B cell (primary cell): ENCODE measurements around the gene ARFGAP1. TPM values are rescaled to one million over a fixed set of nuclear protein-coding genes. Genes with fewer than 3 reads are reported as not detected.

Source experiments
- ATAC-seq: fragments of 200-7000 bp; cut with Tn5 transposase; one replicate; pipeline ENCODE4 v1.10.0; 2021; ENCODE audit warnings: low read depth, mild to moderate bottlenecking, moderate number of reproducible peaks, moderate library complexity
- CTCF ChIA-PET: fragments of 350-600 bp; sonication (Branson Sonifier 250); formaldehyde crosslinking; loops from one replicate; lab custom pipeline; 2021; ENCODE audit warnings: antibody characterized with exemption, inconsistent platforms; lab: Charles Lee
- POLR2A ChIA-PET: fragments of 350-600 bp; sonication (Branson Sonifier 250); formaldehyde crosslinking; loops from one replicate; lab custom pipeline; 2021; ENCODE audit warnings: antibody characterized with exemption; lab: Charles Lee
- DNase-seq: peaks from one replicate; pipeline ENCODE4 v3.0.0; 2013
- H2AFZ ChIP-seq: 2 replicates; pipeline ENCODE4 v1.6.1; 2012; ENCODE audit warnings: mild to moderate bottlenecking, low read depth, low read length; ENCODE audit not compliant: insufficient read depth, poor library complexity, severe bottlenecking
- H3K27ac ChIP-seq, 2 donors: 1 replicate in 1 of 2; 2 replicates in 1 of 2; pipeline ENCODE4 v1.5.1; 2012 to 2013; ENCODE audit warnings: low read length in 2 of 2, mild to moderate bottlenecking in 2 of 2, moderate library complexity in 1 of 2
- H3K27me3 ChIP-seq, 4 experiments: fragments of 200-600 bp in 1 of 4; sonication (generic) in 1 of 4; replicated peaks in 1 of 4; 1 replicate in 2 of 4; 2 replicates in 2 of 4; pipeline versions ENCODE4 v1.6.1 to v1.7.0; 2013 to 2016; ENCODE audit warnings: low read length in 3 of 4, mild to moderate bottlenecking in 2 of 4, mixed read lengths in 1 of 4, moderate library complexity in 1 of 4; ENCODE audit not compliant: insufficient read depth in 4 of 4, control insufficient read depth in 3 of 4; ENCODE audit errors: control extremely low read depth in 1 of 4
- H3K36me3 ChIP-seq, 2 experiments: replicated peaks in 1 of 2; 1 replicate in 1 of 2; 2 replicates in 1 of 2; pipeline versions ENCODE4 v1.6.1 to v1.7.1; 2013; ENCODE audit warnings: low read length in 1 of 2; ENCODE audit not compliant: insufficient read depth in 2 of 2, control insufficient read depth in 1 of 2; ENCODE audit errors: control extremely low read depth in 1 of 2, extremely low read depth in 1 of 2
- H3K4me1 ChIP-seq, 2 donors: fragments of 200-600 bp in 1 of 2; sonication (generic) in 1 of 2; 1 replicate in 1 of 2; 2 replicates in 1 of 2; pipeline versions ENCODE4 v1.5.1 to v1.6.1; 2013 to 2017; ENCODE audit warnings: low read length in 2 of 2; ENCODE audit not compliant: control insufficient read depth in 2 of 2, insufficient read depth in 2 of 2
- H3K4me2 ChIP-seq: replicated peaks from 2 replicates; pipeline ENCODE3; 2012; ENCODE audit warnings: mild to moderate bottlenecking, low read depth, low read length; ENCODE audit not compliant: poor library complexity, severe bottlenecking
- H3K4me3 ChIP-seq, 5 experiments: fragments of 200-600 bp in 1 of 5; sonication (generic) in 1 of 5; 1 replicate in 3 of 5; 2 replicates in 2 of 5; pipeline versions ENCODE4 v1.5.1 to v1.7.0; 2011 to 2016; ENCODE audit warnings: low read length in 4 of 5, mild to moderate bottlenecking in 4 of 5, low read depth in 2 of 5, control low read depth in 1 of 5, moderate library complexity in 1 of 5; ENCODE audit not compliant: insufficient read depth in 1 of 5; ENCODE audit errors: control extremely low read depth in 1 of 5, extremely low read depth in 1 of 5
- H3K79me2 ChIP-seq: fragments of 200-600 bp; sonication (generic); one replicate; pipeline ENCODE4 v1.6.0; 2016; ENCODE audit warnings: low read length; ENCODE audit not compliant: control insufficient read depth, insufficient read depth
- H3K9ac ChIP-seq: fragments of 200-600 bp; sonication (generic); 2 replicates; pipeline ENCODE4 v1.6.1; 2017; ENCODE audit warnings: mild to moderate bottlenecking, low read length, moderate library complexity
- H3K9me3 ChIP-seq, 3 donors: one replicate each; pipeline versions ENCODE4 v1.6.1 to v1.7.1; 2013; ENCODE audit warnings: low read length in 2 of 3; ENCODE audit not compliant: control insufficient read depth in 2 of 3, insufficient read depth in 1 of 3; ENCODE audit errors: control extremely low read depth in 1 of 3
- H4K20me1 ChIP-seq: 2 replicates; pipeline ENCODE4 v1.6.0; 2012; ENCODE audit warnings: mild to moderate bottlenecking, low read length; ENCODE audit not compliant: insufficient read depth, control insufficient read depth, poor library complexity, severe bottlenecking
- H3K27ac Mint-ChIP-seq: one replicate; pipeline ENCODE4 v1.8.0; 2021; ENCODE audit warnings: mixed read lengths
- H3K27me3 Mint-ChIP-seq: one replicate; pipeline ENCODE4 v1.8.0; 2021; ENCODE audit warnings: mixed read lengths
- H3K4me1 Mint-ChIP-seq: one replicate; pipeline ENCODE4 v1.8.0; 2021; ENCODE audit warnings: mixed read lengths
- H3K4me3 Mint-ChIP-seq: one replicate; pipeline ENCODE4 v1.8.0; 2021; ENCODE audit warnings: mixed read lengths
- H3K9me3 Mint-ChIP-seq: one replicate; pipeline ENCODE4 v1.8.0; 2022; ENCODE audit warnings: mixed read lengths; ENCODE audit not compliant: insufficient read depth
- EZH2 ChIP-seq: IDR thresholded peaks from 2 replicates; pipeline ENCODE4 v1.6.1; 2012; ENCODE audit warnings: borderline replicate concordance, low read depth, mild to moderate bottlenecking, moderate library complexity, low read length; ENCODE audit not compliant: insufficient read depth, poor library complexity, severe bottlenecking
- WGBS: methylation state at CpG from one replicate; pipeline ENCODE4 v1.1.5; 2013; ENCODE audit warnings: missing lambda C conversion rate; ENCODE audit not compliant: insufficient coverage; 5-methylcytosine and 5-hydroxymethylcytosine counted together
- intact Hi-C: fragments of 100-400 bp; cut with micrococcal nuclease; formaldehyde crosslinking; loops from one replicate; pipeline ENCODE4 v1.10.0; 2022
- polyA plus RNA-seq: library from polyadenylated mRNA; depleted of rRNA; stranded (reverse); fragments of >200 nt; gene quantifications from 2 replicates; pipeline ENCODE4 v1.2.3, GENCODE V29; 2012
- total RNA-seq, 2 donors: library from RNA; stranded (reverse); fragments of 120-200 nt in 1 of 2; gene quantifications; 1 replicate in 1 of 2; 2 replicates in 1 of 2; pipeline versions ENCODE4 v1.2.3 to v1.2.4, GENCODE V29; 2013 to 2022
- TF ChIP-seq, protein P1 (sequence below): fragments of 200-600 bp; IDR thresholded peaks from one replicate; pipeline ENCODE4 v1.8.0; 2022; ENCODE audit warnings: antibody characterized with exemption, mild to moderate bottlenecking

ARFGAP1 gene
- total and polyA plus RNA-seq, 2 donors (not counting 1 experiment from before 2014, with no cell fraction given), result 83.2 to 99.4 TPM

DNA sequence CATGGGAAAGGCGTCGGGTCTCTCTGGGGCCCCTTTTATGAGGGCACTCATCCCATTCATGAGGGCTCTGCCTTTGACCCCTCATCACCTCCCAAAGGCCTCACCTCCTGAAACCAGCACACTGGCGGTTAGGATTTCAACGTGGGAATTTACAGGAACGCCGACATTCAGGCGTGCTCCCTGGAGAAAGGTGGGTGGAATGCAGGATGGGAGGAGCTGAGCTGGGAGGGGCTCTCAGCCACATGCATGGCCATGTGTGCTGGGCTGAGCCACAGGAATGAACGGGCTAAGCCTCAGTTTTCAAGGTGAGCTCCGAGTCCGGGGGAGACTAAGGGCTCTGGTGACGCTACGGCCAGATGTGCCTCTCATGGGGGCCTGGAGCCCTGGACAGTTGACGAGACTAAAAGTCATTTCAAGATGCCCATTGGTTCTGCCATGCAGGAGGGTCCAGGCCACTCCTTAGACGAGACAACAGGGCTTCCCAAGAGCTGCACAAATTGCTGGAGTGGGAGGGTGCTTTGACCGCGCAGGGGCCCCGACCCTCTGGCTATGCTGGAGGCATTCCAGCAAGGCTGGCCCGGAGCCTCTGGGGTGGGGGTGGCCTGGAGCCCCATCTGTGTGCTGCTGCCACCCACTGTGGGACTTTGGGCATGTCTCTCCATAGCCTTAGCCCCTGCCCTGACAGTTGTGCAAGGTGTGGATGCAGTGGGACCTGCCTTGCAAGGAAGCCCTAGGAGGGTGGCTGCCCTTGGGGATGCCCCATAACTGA is 3.8 kb upstream of the ARFGAP1 start:
- Histone ChIP-seq H3K9me3 (no peaks in the 10 kb centered on the region), H3K36me3 (no peaks in the 10 kb centered on the region), H3K27me3 (peaks cover 0 to 5% (median 1%) of the 10 kb centered on the region in 4 experiments), H3K27ac (no peak overlapping the region), H3K4me3 (no peak overlapping the region), H3K9ac (no peak overlapping the region), H3K4me1 (peaks cover 11 to 14% of the 10 kb centered on the region in 2 donors), H2AFZ (no peak overlapping the region), H3K79me2 (peaks cover 11% of the 10 kb centered on the region), H4K20me1 (peaks cover 4% of the 10 kb centered on the region), H3K4me2 (no peak overlapping the region)
- CTCF ChIA-PET, result no interaction called here
- Mint-ChIP-seq H3K4me3 (no peak overlapping the region), H3K27ac (no peak overlapping the region), H3K27me3 (peaks cover 18% of the 10 kb centered on the region), H3K9me3 (no peaks in the 10 kb centered on the region), H3K4me1 (peaks cover 16% of the 10 kb centered on the region)
- no peak for DNase-seq
- 64% methylated on average over 15 of the region's 18 CpGs for WGBS
- intact Hi-C loops, result no loop called here
- ATAC-seq, result no peak
- POLR2A ChIA-PET, result no interaction called here
- TF ChIP-seq, protein P1, sequence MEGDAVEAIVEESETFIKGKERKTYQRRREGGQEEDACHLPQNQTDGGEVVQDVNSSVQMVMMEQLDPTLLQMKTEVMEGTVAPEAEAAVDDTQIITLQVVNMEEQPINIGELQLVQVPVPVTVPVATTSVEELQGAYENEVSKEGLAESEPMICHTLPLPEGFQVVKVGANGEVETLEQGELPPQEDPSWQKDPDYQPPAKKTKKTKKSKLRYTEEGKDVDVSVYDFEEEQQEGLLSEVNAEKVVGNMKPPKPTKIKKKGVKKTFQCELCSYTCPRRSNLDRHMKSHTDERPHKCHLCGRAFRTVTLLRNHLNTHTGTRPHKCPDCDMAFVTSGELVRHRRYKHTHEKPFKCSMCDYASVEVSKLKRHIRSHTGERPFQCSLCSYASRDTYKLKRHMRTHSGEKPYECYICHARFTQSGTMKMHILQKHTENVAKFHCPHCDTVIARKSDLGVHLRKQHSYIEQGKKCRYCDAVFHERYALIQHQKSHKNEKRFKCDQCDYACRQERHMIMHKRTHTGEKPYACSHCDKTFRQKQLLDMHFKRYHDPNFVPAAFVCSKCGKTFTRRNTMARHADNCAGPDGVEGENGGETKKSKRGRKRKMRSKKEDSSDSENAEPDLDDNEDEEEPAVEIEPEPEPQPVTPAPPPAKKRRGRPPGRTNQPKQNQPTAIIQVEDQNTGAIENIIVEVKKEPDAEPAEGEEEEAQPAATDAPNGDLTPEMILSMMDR, result no peak
- no peak for TF ChIP-seq EZH2

DNA sequence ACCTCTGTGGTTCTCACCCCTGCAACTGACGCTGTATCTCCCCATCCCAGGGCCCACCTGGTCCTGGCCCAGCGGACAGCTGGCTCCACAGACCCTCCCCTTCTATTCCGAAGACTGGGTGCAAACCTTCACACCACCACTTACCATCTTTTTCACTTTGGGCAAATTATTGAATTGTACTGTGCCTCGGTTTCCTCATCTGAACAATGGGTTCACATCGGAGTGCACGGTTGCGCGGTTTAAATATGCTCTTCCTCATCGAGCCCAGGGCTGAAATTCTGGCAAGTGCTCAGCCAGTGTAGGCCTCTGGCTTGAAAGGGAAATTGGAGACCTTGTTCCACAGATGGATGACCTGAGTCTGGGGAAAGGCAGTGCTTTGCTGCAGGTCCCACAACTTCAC is 2.9 kb upstream of the ARFGAP1 start:
- ChIA-PET CTCF (interaction anchor here (1.1 kb wide), 1 partner anchor 47 kb away, joined by 3 read pairs; no protein-coding TSS in a partner anchor), POLR2A (no interaction called here)
- WGBS, result 95% methylated on average over 9 of the region's 9 CpGs
- Histone ChIP-seq H3K4me1 (peaks cover 13 to 16% of the 10 kb centered on the region in 2 donors), H4K20me1 (peaks cover 11% of the 10 kb centered on the region), H3K4me2 (no peak overlapping the region), H3K27me3 (peaks cover 0 to 5% (median 0%) of the 10 kb centered on the region in 4 experiments), H3K4me3 (no peak overlapping the region), H3K36me3 (no peaks in the 10 kb centered on the region), H3K9me3 (no peaks in the 10 kb centered on the region), H3K79me2 (peaks cover 19% of the 10 kb centered on the region), H2AFZ (no peak overlapping the region), H3K9ac (no peak overlapping the region), H3K27ac (no peak overlapping the region)
- Mint-ChIP-seq H3K4me3 (peak overlapping the region; percentile 24), H3K4me1 (peaks cover 22% of the 10 kb centered on the region), H3K9me3 (no peaks in the 10 kb centered on the region), H3K27me3 (peaks cover 13% of the 10 kb centered on the region), H3K27ac (no peak overlapping the region)
- intact Hi-C loops, result no loop called here
- DNase-seq (no peak), ATAC-seq (no peak)
- TF ChIP-seq, protein P1, result no peak
- no peak for TF ChIP-seq EZH2
